Activated CD4-positive, alpha-beta T cell treated with anti-CD3 and anti-CD28 coated beads, Interleukin-2, amount 10 ng/mL, durations not matched to agents 24 days and 14 days (primary cell): ENCODE results near the gene GRM3. TPM values are rescaled to one million over a fixed set of nuclear protein-coding genes. Genes with fewer than 3 reads are reported as not detected.

Experiments used
- DNase-seq: peaks from one replicate; pipeline ENCODE4 v3.0.0; 2022
- H3K27ac Mint-ChIP-seq: one replicate; pipeline ENCODE4 v1.8.0; 2022; ENCODE audit warnings: mild to moderate bottlenecking, mixed read lengths
- H3K27me3 Mint-ChIP-seq: one replicate; pipeline ENCODE4 v1.8.0; 2022; ENCODE audit warnings: mixed read lengths
- H3K36me3 Mint-ChIP-seq: one replicate; pipeline ENCODE4 v1.8.0; 2022; ENCODE audit warnings: low read depth, mild to moderate bottlenecking, mixed read lengths
- H3K4me1 Mint-ChIP-seq: one replicate; pipeline ENCODE4 v1.8.0; 2021; ENCODE audit warnings: mixed read lengths
- H3K4me3 Mint-ChIP-seq: one replicate; pipeline ENCODE4 v1.8.0; 2022; ENCODE audit warnings: mild to moderate bottlenecking, moderate library complexity, mixed read lengths
- H3K9me3 Mint-ChIP-seq: one replicate; pipeline ENCODE4 v1.8.0; 2021; ENCODE audit warnings: mixed read lengths
- intact Hi-C: fragments of 100-400 bp; cut with micrococcal nuclease; formaldehyde crosslinking; loops from one replicate; pipeline ENCODE4 v1.15.1; 2023
- total RNA-seq: library from RNA; stranded (reverse); gene quantifications from 2 replicates; pipeline ENCODE4 v1.2.3, GENCODE V29; 2022

The GRM3 gene
- total RNA-seq, 1 donor from 2014 or later, result not detected

GRCh38 chr7:86660950-86661462 is 17.3 kb downstream of the GRM3 start:
- H3K9me3 Mint-ChIP-seq, result no peaks in the 10 kb centered on the region
- no peak overlapping the region for H3K27ac Mint-ChIP-seq
- intact Hi-C loops, result no loop called here
- H3K4me3 Mint-ChIP-seq, result no peak overlapping the region
- H3K36me3 Mint-ChIP-seq, result no peaks in the 10 kb centered on the region
- H3K27me3 Mint-ChIP-seq, result no peaks in the 10 kb centered on the region
- DNase-seq, result no peak
- H3K4me1 Mint-ChIP-seq, result no peaks in the 10 kb centered on the region

GRCh38 chr7:86664486-86664885 is 20.8 kb downstream of the GRM3 start:
- Mint-ChIP-seq H3K36me3 (no peaks in the 10 kb centered on the region), H3K4me1 (no peaks in the 10 kb centered on the region), H3K27ac (no peak overlapping the region), H3K9me3 (no peaks in the 10 kb centered on the region), H3K27me3 (no peaks in the 10 kb centered on the region), H3K4me3 (no peak overlapping the region)
- no peak for DNase-seq
- intact Hi-C loops, result no loop called here

- intact Hi-C loops, result no loop called here
- no peaks in the 10 kb centered on the region for H3K27me3 Mint-ChIP-seq
- H3K9me3 Mint-ChIP-seq, result no peaks in the 10 kb centered on the region
- no peak overlapping the region for H3K27ac Mint-ChIP-seq
- no peak for DNase-seq
- H3K4me1 Mint-ChIP-seq, result no peaks in the 10 kb centered on the region
- no peaks in the 10 kb centered on the region for H3K36me3 Mint-ChIP-seq
- no peak overlapping the region for H3K4me3 Mint-ChIP-seq
Measured at GRCh38 chr7:86664991-86665390, 21.3 kb downstream of the GRM3 start.

- Mint-ChIP-seq H3K27me3 (no peaks in the 10 kb centered on the region), H3K27ac (no peak overlapping the region)
- intact Hi-C loops, result no loop called here
Measured at GRCh38 chr7:86665669-86666068, 22.0 kb downstream of the GRM3 start.

GRCh38 chr7:86667732-86668131 is 24.0 kb downstream of the GRM3 start:
- intact Hi-C loops, result no loop called here
- no peak overlapping the region for H3K4me3 Mint-ChIP-seq
- no peak overlapping the region for H3K27ac Mint-ChIP-seq
- no peaks in the 10 kb centered on the region for H3K36me3 Mint-ChIP-seq
- no peaks in the 10 kb centered on the region for H3K27me3 Mint-ChIP-seq
- H3K9me3 Mint-ChIP-seq, result no peaks in the 10 kb centered on the region
- no peaks in the 10 kb centered on the region for H3K4me1 Mint-ChIP-seq
- DNase-seq, result no peak

More at GRCh38 chr7:86665669-86666068, 22.0 kb downstream of the GRM3 start:
- Mint-ChIP-seq H3K36me3 (no peaks in the 10 kb centered on the region), H3K4me3 (no peak overlapping the region), H3K9me3 (no peaks in the 10 kb centered on the region), H3K4me1 (no peaks in the 10 kb centered on the region)
- no peak for DNase-seq

GRCh38 chr7:86668315-86668714 is 24.6 kb downstream of the GRM3 start:
- H3K4me3 Mint-ChIP-seq, result no peak overlapping the region
- no peaks in the 10 kb centered on the region for H3K4me1 Mint-ChIP-seq
- intact Hi-C loops, result no loop called here
- no peaks in the 10 kb centered on the region for H3K9me3 Mint-ChIP-seq
- DNase-seq, result no peak
- no peaks in the 10 kb centered on the region for H3K36me3 Mint-ChIP-seq
- no peak overlapping the region for H3K27ac Mint-ChIP-seq
- no peaks in the 10 kb centered on the region for H3K27me3 Mint-ChIP-seq

- Mint-ChIP-seq H3K4me1 (no peaks in the 10 kb centered on the region), H3K4me3 (no peak overlapping the region), H3K27me3 (no peaks in the 10 kb centered on the region), H3K27ac (no peak overlapping the region), H3K36me3 (no peaks in the 10 kb centered on the region), H3K9me3 (no peaks in the 10 kb centered on the region)
- intact Hi-C loops, result no loop called here
- no peak for DNase-seq
Measured at GRCh38 chr7:86687831-86688230, 44.1 kb downstream of the GRM3 start.

- intact Hi-C loops, result no loop called here
- no peaks in the 10 kb centered on the region for H3K4me1 Mint-ChIP-seq
- H3K27ac Mint-ChIP-seq, result no peak overlapping the region
- no peaks in the 10 kb centered on the region for H3K9me3 Mint-ChIP-seq
- H3K36me3 Mint-ChIP-seq, result no peaks in the 10 kb centered on the region
- no peak overlapping the region for H3K4me3 Mint-ChIP-seq
- H3K27me3 Mint-ChIP-seq, result no peaks in the 10 kb centered on the region
- no peak for DNase-seq
Measured at GRCh38 chr7:86689363-86689762, 45.7 kb downstream of the GRM3 start.

- H3K27ac Mint-ChIP-seq, result no peak overlapping the region
- H3K4me1 Mint-ChIP-seq, result no peaks in the 10 kb centered on the region
- intact Hi-C loops, result no loop called here
- H3K4me3 Mint-ChIP-seq, result no peak overlapping the region
- no peaks in the 10 kb centered on the region for H3K9me3 Mint-ChIP-seq
- DNase-seq, result no peak
- no peaks in the 10 kb centered on the region for H3K27me3 Mint-ChIP-seq
- H3K36me3 Mint-ChIP-seq, result no peaks in the 10 kb centered on the region
Measured at GRCh38 chr7:86692755-86693154, 49.0 kb downstream of the GRM3 start.

GRCh38 chr7:86706406-86706805 is 62.7 kb downstream of the GRM3 start:
- Mint-ChIP-seq H3K27ac (no peak overlapping the region), H3K4me1 (no peaks in the 10 kb centered on the region), H3K4me3 (no peak overlapping the region), H3K27me3 (no peaks in the 10 kb centered on the region), H3K36me3 (no peaks in the 10 kb centered on the region), H3K9me3 (no peaks in the 10 kb centered on the region)
- intact Hi-C loops, result no loop called here
- DNase-seq, result no peak

GRCh38 chr7:86708031-86708680 is 64.4 kb downstream of the GRM3 start:
- Mint-ChIP-seq H3K9me3 (no peaks in the 10 kb centered on the region), H3K4me1 (no peaks in the 10 kb centered on the region), H3K4me3 (no peak overlapping the region), H3K27me3 (no peaks in the 10 kb centered on the region), H3K36me3 (no peaks in the 10 kb centered on the region), H3K27ac (no peak overlapping the region)
- intact Hi-C loops, result no loop called here
- DNase-seq, result no peak

GRCh38 chr7:86720306-86720705 is 76.6 kb downstream of the GRM3 start:
- Mint-ChIP-seq H3K4me3 (no peak overlapping the region), H3K9me3 (no peaks in the 10 kb centered on the region), H3K27ac (no peak overlapping the region), H3K36me3 (no peaks in the 10 kb centered on the region), H3K4me1 (no peaks in the 10 kb centered on the region), H3K27me3 (no peaks in the 10 kb centered on the region)
- intact Hi-C loops, result no loop called here
- DNase-seq, result no peak

- no peak overlapping the region for H3K4me3 Mint-ChIP-seq
- no peak overlapping the region for H3K27ac Mint-ChIP-seq
- intact Hi-C loops, result no loop called here
- H3K9me3 Mint-ChIP-seq, result no peaks in the 10 kb centered on the region
- no peak for DNase-seq
- no peaks in the 10 kb centered on the region for H3K27me3 Mint-ChIP-seq
- H3K4me1 Mint-ChIP-seq, result no peaks in the 10 kb centered on the region
- H3K36me3 Mint-ChIP-seq, result no peaks in the 10 kb centered on the region
Measured at GRCh38 chr7:86733783-86734182, 90.1 kb downstream of the GRM3 start.

GRCh38 chr7:86745013-86745745 is 101.5 kb downstream of the GRM3 start:
- no peaks in the 10 kb centered on the region for H3K9me3 Mint-ChIP-seq
- H3K27ac Mint-ChIP-seq, result no peak overlapping the region
- no peaks in the 10 kb centered on the region for H3K36me3 Mint-ChIP-seq
- peaks cover 2% of the 10 kb centered on the region for H3K27me3 Mint-ChIP-seq
- H3K4me1 Mint-ChIP-seq, result no peaks in the 10 kb centered on the region
- no peak overlapping the region for H3K4me3 Mint-ChIP-seq
- intact Hi-C loops, result no loop called here
- no peak for DNase-seq
